K562 (cell line): ENCODE data around the gene LIN28B. TPM values are rescaled to one million over a fixed set of nuclear protein-coding genes. Genes with fewer than 3 reads are reported as not detected.

ENCODE experiments used
- ATAC-seq: fragments of 200-7000 bp; cut with Tn5 transposase; 3 replicates; pipeline ENCODE4 v1.9.1; 2020; ENCODE audit warnings: moderate library complexity
- BruUV-seq: library from RNA; stranded (reverse); fragments of 400-500 nt; replicated peaks from 2 replicates; lab custom pipeline; 2021; lab: Mats Ljungman, UMichigan
- CTCF ChIA-PET: fragments of 300-600 bp; formaldehyde crosslinking; extraction: SDS; loops from one replicate; lab custom pipeline; 2021; ENCODE audit warnings: low intra/inter-chr PET ratio; lab: Yijun Ruan, JAX
- POLR2A ChIA-PET: fragments of 300-600, 350-650 bp; sonication (Branson Sonifier 250); formaldehyde crosslinking; extraction: SDS; loops from one replicate; lab custom pipeline; 2021; ENCODE audit warnings: antibody characterized with exemption, inconsistent platforms; lab: Yijun Ruan, JAX
- DNase-seq, 4 experiments: peaks; one replicate each; pipeline versions ENCODE4 v3.0.0 to v3.0.0-alpha.2; 2011 to 2018; ENCODE audit warnings: low spot score in 3 of 4, mixed read lengths in 3 of 4; ENCODE audit errors: extremely low read depth in 1 of 4
- FAIRE-seq: peaks from 2 replicates; lab custom pipeline; 2011; peaks lifted over from hg19 to GRCh38; lab: Jason Lieb, UNC
- H2AFZ ChIP-seq: 2 replicates; pipeline ENCODE4 v1.6.0; 2011; ENCODE audit warnings: low read depth, low read length, control low read depth, inconsistent platforms
- H3K27ac ChIP-seq: fragments of 200-600 bp; 3 replicates; pipeline ENCODE4 v1.8.0; 2011; ENCODE audit warnings: low read depth, mild to moderate bottlenecking, control low read depth, inconsistent platforms, low read length, moderate library complexity, mixed read lengths; ENCODE audit errors: extremely low read depth
- H3K27me3 ChIP-seq, 2 experiments: fragments of 300-600 bp in 1 of 2; 2 replicates in 1 of 2; 3 replicates in 1 of 2; pipeline versions ENCODE4 v1.6.0 to v1.8.0; 2011; ENCODE audit warnings: inconsistent platforms in 2 of 2, low read length in 2 of 2, mild to moderate bottlenecking in 1 of 2, mixed read lengths in 1 of 2, moderate library complexity in 1 of 2; ENCODE audit not compliant: control insufficient read depth in 2 of 2, insufficient read depth in 2 of 2
- H3K36me3 ChIP-seq: fragments of 300-600 bp; 3 replicates; pipeline ENCODE4 v1.8.0; 2011; ENCODE audit warnings: mild to moderate bottlenecking, low read length, inconsistent platforms; ENCODE audit not compliant: control insufficient read depth, insufficient read depth
- H3K4me1 ChIP-seq, 2 experiments: fragments of 200-600 bp in 1 of 2; replicated peaks in 1 of 2; 2 replicates in 1 of 2; 3 replicates in 1 of 2; pipeline versions ENCODE4 v1.5.1 to v1.8.0; 2011; ENCODE audit warnings: inconsistent platforms in 2 of 2, low read length in 2 of 2, mild to moderate bottlenecking in 1 of 2, mixed read lengths in 1 of 2, moderate library complexity in 1 of 2; ENCODE audit not compliant: control insufficient read depth in 2 of 2, insufficient read depth in 2 of 2
- H3K4me2 ChIP-seq: 2 replicates; pipeline ENCODE4 v1.6.1; 2011; ENCODE audit warnings: low read length, control low read depth, inconsistent platforms, mixed read lengths; ENCODE audit not compliant: insufficient read depth
- H3K4me3 ChIP-seq: fragments of 200-600 bp; sonication (generic), shearing (Covaris generic); 2 replicates; pipeline ENCODE4 v1.5.1; 2016; ENCODE audit warnings: control low read depth, inconsistent platforms
- H3K79me2 ChIP-seq: fragments of 200-600 bp; 3 replicates; pipeline ENCODE4 v1.8.0; 2011; ENCODE audit warnings: low read length, inconsistent platforms; ENCODE audit not compliant: control insufficient read depth, insufficient read depth
- H3K9ac ChIP-seq, 2 experiments: 2 replicates each; pipeline versions ENCODE4 v1.6.0 to v1.6.1; 2011; ENCODE audit warnings: low read depth in 2 of 2, low read length in 2 of 2, control low read depth in 1 of 2, inconsistent platforms in 1 of 2, mild to moderate bottlenecking in 1 of 2, mixed read lengths in 1 of 2; ENCODE audit not compliant: insufficient read depth in 1 of 2
- H3K9me1 ChIP-seq: one replicate; pipeline ENCODE4 v1.6.0; 2011; ENCODE audit warnings: inconsistent platforms, mild to moderate bottlenecking, low read length, moderate library complexity; ENCODE audit not compliant: control insufficient read depth, insufficient read depth
- H3K9me3 ChIP-seq: replicated peaks from 2 replicates; pipeline ENCODE4 v1.5.1; 2011; ENCODE audit warnings: low read depth, low read length, inconsistent platforms; ENCODE audit not compliant: control insufficient read depth, insufficient read depth
- H4K20me1 ChIP-seq: replicated peaks from 2 replicates; pipeline ENCODE4 v1.6.1; 2011; ENCODE audit warnings: low read length, inconsistent platforms, mixed read lengths; ENCODE audit not compliant: control insufficient read depth, insufficient read depth
- CTBP1 ChIP-seq: fragments of 450-650 bp; IDR thresholded peaks from 2 replicates; pipeline ENCODE4 v1.6.1; 2016; ENCODE audit warnings: borderline replicate concordance
- ETV1 ChIP-seq: fragments of 450-650 bp; conservative IDR thresholded peaks from 2 replicates; pipeline ENCODE4 v1.6.1; 2016; ENCODE audit warnings: missing genetic modification characterization, control low read depth, low read depth, missing compliant biosample characterization
- FOS ChIP-seq: IDR thresholded peaks from 3 replicates; pipeline ENCODE4 v1.6.1; 2011; ENCODE audit not compliant: insufficient read length; ENCODE audit errors: extremely low read depth
- FOXA1 ChIP-seq: fragments of 450-650 bp; IDR thresholded peaks from 2 replicates; pipeline ENCODE4 v1.6.1; 2016; ENCODE audit warnings: mild to moderate bottlenecking, borderline replicate concordance
- NEUROD1 ChIP-seq: fragments of 150-350 bp; IDR thresholded peaks from 2 replicates; pipeline ENCODE4 v1.6.1; 2014; ENCODE audit warnings: borderline replicate concordance, low read length, low read depth; ENCODE audit not compliant: partially characterized antibody
- SMAD1 ChIP-seq: fragments of 150-350 bp; IDR thresholded peaks from 2 replicates; pipeline ENCODE4 v1.6.1; 2014; ENCODE audit warnings: low read length, low read depth; ENCODE audit not compliant: partially characterized antibody
- SMARCE1 ChIP-seq: fragments of 450-650 bp; IDR thresholded peaks from 2 replicates; pipeline ENCODE4 v1.7.1; 2016; ENCODE audit warnings: mild to moderate bottlenecking
- TCF3 ChIP-seq: sonication (generic); formaldehyde crosslinking; IDR thresholded peaks from 2 replicates; pipeline ENCODE4 v1.4.0; 2020; ENCODE audit warnings: mild to moderate bottlenecking, missing genetic modification reagents
- TCF7 ChIP-seq: sonication (generic); IDR thresholded peaks from 2 replicates; pipeline ENCODE4 v1.6.1; 2016; ENCODE audit warnings: antibody characterized with exemption, borderline replicate concordance
- ZNF133 ChIP-seq: fragments of 250-450 bp; sonication (Bioruptor Pico); IDR thresholded peaks from 2 replicates; pipeline ENCODE4 v1.4.0; 2020; ENCODE audit warnings: mild to moderate bottlenecking
- ZNF146 ChIP-seq: IDR thresholded peaks from one replicate; pipeline ENCODE4 v1.6.1; 2018; ENCODE audit warnings: missing compliant biosample characterization; ENCODE audit not compliant: unreplicated experiment
- ZNF561 ChIP-seq: fragments of 450-650 bp; formaldehyde crosslinking; conservative IDR thresholded peaks from 2 replicates; pipeline ENCODE4 v1.4.0; 2020; ENCODE audit warnings: mild to moderate bottlenecking, moderate library complexity
- WGBS: fragments of 100-300 bp; shearing (Covaris generic); methylation state at CpG from one replicate; pipeline ENCODE4 v1.1.6; 2016; ENCODE audit warnings: low coverage, mixed read lengths; ENCODE audit not compliant: insufficient coverage; ENCODE audit errors: missing lambda C conversion rate; 5-methylcytosine and 5-hydroxymethylcytosine counted together
- in situ Hi-C: fragments of 300-500 bp; cut with MboI; formaldehyde crosslinking; loops from 4 replicates; pipeline ENCODE4 v1.15.0; 2018; ENCODE audit warnings: inconsistent platforms, mixed read lengths
- intact Hi-C: fragments of 100-400 bp; cut with micrococcal nuclease; formaldehyde crosslinking; loops from 2 replicates; pipeline ENCODE4 v1.14.2; 2022
- polyA plus RNA-seq, 8 experiments: library from polyadenylated mRNA; depleted of rRNA in 4 of 8; stranded (reverse) in 5 of 8; unstranded in 3 of 8; fragments of >200 nt; fragmentation: Nextera tagmentation in 2 of 8; fragmentation: Illumina TruSeq in 1 of 8; extraction: Ambion mirVana in 2 of 8; extraction: Trizol in 1 of 8; gene quantifications; 2 replicates each; pipeline versions ENCODE4 v1.2.1 to v1.2.3, GENCODE V29; 2011 to 2014; ENCODE audit warnings: inconsistent platforms in 1 of 8, missing spikeins in 1 of 8
- total RNA-seq, 7 experiments: library from RNA; depleted of rRNA in 6 of 7; stranded (reverse); fragments of >200 nt in 6 of 7; fragmentation: Illumina TruSeq in 2 of 7; extraction: Trizol in 2 of 7; gene quantifications; 2 replicates each; pipeline versions ENCODE4 v1.2.1 to v1.2.3, GENCODE V29; 2011 to 2021; ENCODE audit warnings: low replicate concordance in 1 of 7
- TF ChIP-seq, protein P1 (sequence below): fragments of 250-450 bp; sonication (Bioruptor Pico); IDR thresholded peaks from 2 replicates; pipeline ENCODE4 v1.6.1; 2021; ENCODE audit warnings: mild to moderate bottlenecking

The LIN28B gene
- total and polyA plus RNA-seq, 9 of the 15 experiments (the other 6 are each of a cell fraction or from before 2014, with no cell fraction given): 20.9 to 77.3 (median 42.1) TPM

- Histone ChIP-seq H3K36me3 (peaks cover 59% of the 10 kb centered on the region), H4K20me1 (no peaks in the 10 kb centered on the region), H3K9me1 (no peaks in the 10 kb centered on the region), H3K27me3 (no peaks in the 10 kb centered on the region), H3K4me2 (no peak overlapping the region), H2AFZ (no peak overlapping the region), H3K27ac (no peak overlapping the region), H3K4me3 (no peak overlapping the region), H3K9me3 (no peaks in the 10 kb centered on the region; the same call in none of the 2 replicates), H3K9ac (no peak overlapping the region), H3K79me2 (peaks cover 77% of the 10 kb centered on the region), H3K4me1 (no peaks in the 10 kb centered on the region)
- TF ChIP-seq FOXA1: no peak
- FAIRE-seq (no peak), DNase-seq (no peak), ATAC-seq (no peak)
- in situ Hi-C loops (no loop called here), intact Hi-C loops (no loop called here)
- POLR2A ChIA-PET: interaction anchor here (0.6 to 1.1 kb wide), 4 partner anchors 13 to 87 kb away, joined by 3 read pairs; no protein-coding TSS in a partner anchor
- BruUV-seq: no TSS peak
- CTCF ChIA-PET: no interaction called here
- 94% methylated on average over 5 of the region's 5 CpGs for WGBS
Observed at GRCh38 chr6:104983296-104983695, 26.4 kb downstream of the LIN28B start.

DNA sequence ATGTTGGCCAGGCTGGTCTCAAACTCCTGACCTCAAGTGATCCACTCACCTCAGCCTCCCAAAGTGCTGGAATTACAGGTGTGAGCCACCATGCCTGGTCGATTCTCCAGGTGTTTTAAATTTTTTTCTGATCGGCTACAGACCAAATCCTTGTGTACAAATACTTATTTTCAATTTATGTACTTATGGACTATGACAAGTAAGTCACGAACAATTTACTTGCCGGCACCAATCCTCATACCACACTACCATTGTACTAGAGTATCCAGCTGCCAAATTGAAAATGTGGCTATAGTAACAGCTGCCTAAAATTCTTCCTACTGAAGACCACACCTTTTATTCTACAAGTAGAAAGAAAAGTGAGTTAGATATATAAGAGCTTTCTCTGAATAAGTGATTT lies 26.9 kb downstream of the LIN28B start:
- H3K9me1 ChIP-seq: no peaks in the 10 kb centered on the region
- no peak overlapping the region for H2AFZ ChIP-seq
- in situ Hi-C loops: no loop called here
- WGBS: 94% methylated on average over 4 of the region's 4 CpGs
- peaks cover 56% of the 10 kb centered on the region for H3K36me3 ChIP-seq
- H3K79me2 ChIP-seq: peaks cover 75% of the 10 kb centered on the region
- H3K4me1 ChIP-seq: no peaks in the 10 kb centered on the region
- H3K4me2 ChIP-seq: no peak overlapping the region
- FAIRE-seq (no peak), DNase-seq (no peak), ATAC-seq (no peak)
- POLR2A ChIA-PET: interaction anchor here (0.9 to 1.2 kb wide), 2 partner anchors 10 to 13 kb away, joined by 3 to 4 read pairs; no protein-coding TSS in a partner anchor
- H3K4me3 ChIP-seq: no peak overlapping the region
- TF ChIP-seq NEUROD1 (no peak), TCF7 (no peak), FOS (no peak), ZNF146 (CRISPR knock-in tag) (no peak), TCF3 (CRISPR knock-in tag) (no peak), SMAD1 (no peak), ETV1 (no peak), CTBP1 (no peak), ZNF133 (CRISPR knock-in tag) (no peak), SMARCE1 (no peak), ZNF561 (CRISPR knock-in tag) (no peak)
- TF ChIP-seq, protein P1, sequence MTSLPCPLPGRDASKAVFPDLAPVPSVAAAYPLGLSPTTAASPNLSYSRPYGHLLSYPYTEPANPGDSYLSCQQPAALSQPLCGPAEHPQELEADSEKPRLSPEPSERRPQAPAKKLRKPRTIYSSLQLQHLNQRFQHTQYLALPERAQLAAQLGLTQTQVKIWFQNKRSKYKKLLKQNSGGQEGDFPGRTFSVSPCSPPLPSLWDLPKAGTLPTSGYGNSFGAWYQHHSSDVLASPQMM (CRISPR knock-in tag): no peak
- H3K9ac ChIP-seq: no peak overlapping the region
- BruUV-seq: no TSS peak
- H3K27ac ChIP-seq: no peak overlapping the region
- H4K20me1 ChIP-seq: no peaks in the 10 kb centered on the region
- H3K9me3 ChIP-seq: no peaks in the 10 kb centered on the region; the same call in none of the 2 replicates
- CTCF ChIA-PET: no interaction called here
- intact Hi-C loops: no loop called here
- H3K27me3 ChIP-seq: no peaks in the 10 kb centered on the region
